B cell (primary cell): ENCODE results near the gene PMP22. TPM values are rescaled to one million over a fixed set of nuclear protein-coding genes. Genes with fewer than 3 reads are reported as not detected.

Source experiments
- ATAC-seq: fragments of 200-7000 bp; cut with Tn5 transposase; one replicate; pipeline ENCODE4 v1.10.0; 2021; ENCODE audit warnings: low read depth, mild to moderate bottlenecking, moderate number of reproducible peaks, moderate library complexity
- CTCF ChIA-PET: fragments of 350-600 bp; sonication (Branson Sonifier 250); formaldehyde crosslinking; loops from one replicate; lab custom pipeline; 2021; ENCODE audit warnings: antibody characterized with exemption, inconsistent platforms; lab: Charles Lee
- POLR2A ChIA-PET: fragments of 350-600 bp; sonication (Branson Sonifier 250); formaldehyde crosslinking; loops from one replicate; lab custom pipeline; 2021; ENCODE audit warnings: antibody characterized with exemption; lab: Charles Lee
- DNase-seq: peaks from one replicate; pipeline ENCODE4 v3.0.0; 2013
- H2AFZ ChIP-seq: 2 replicates; pipeline ENCODE4 v1.6.1; 2012; ENCODE audit warnings: mild to moderate bottlenecking, low read depth, low read length; ENCODE audit not compliant: insufficient read depth, poor library complexity, severe bottlenecking
- H3K27ac ChIP-seq, 2 donors: 1 replicate in 1 of 2; 2 replicates in 1 of 2; pipeline ENCODE4 v1.5.1; 2012 to 2013; ENCODE audit warnings: low read length in 2 of 2, mild to moderate bottlenecking in 2 of 2, moderate library complexity in 1 of 2
- H3K27me3 ChIP-seq, 4 experiments: fragments of 200-600 bp in 1 of 4; sonication (generic) in 1 of 4; replicated peaks in 1 of 4; 1 replicate in 2 of 4; 2 replicates in 2 of 4; pipeline versions ENCODE4 v1.6.1 to v1.7.0; 2013 to 2016; ENCODE audit warnings: low read length in 3 of 4, mild to moderate bottlenecking in 2 of 4, mixed read lengths in 1 of 4, moderate library complexity in 1 of 4; ENCODE audit not compliant: insufficient read depth in 4 of 4, control insufficient read depth in 3 of 4; ENCODE audit errors: control extremely low read depth in 1 of 4
- H3K36me3 ChIP-seq, 2 experiments: replicated peaks in 1 of 2; 1 replicate in 1 of 2; 2 replicates in 1 of 2; pipeline versions ENCODE4 v1.6.1 to v1.7.1; 2013; ENCODE audit warnings: low read length in 1 of 2; ENCODE audit not compliant: insufficient read depth in 2 of 2, control insufficient read depth in 1 of 2; ENCODE audit errors: control extremely low read depth in 1 of 2, extremely low read depth in 1 of 2
- H3K4me1 ChIP-seq, 2 donors: fragments of 200-600 bp in 1 of 2; sonication (generic) in 1 of 2; 1 replicate in 1 of 2; 2 replicates in 1 of 2; pipeline versions ENCODE4 v1.5.1 to v1.6.1; 2013 to 2017; ENCODE audit warnings: low read length in 2 of 2; ENCODE audit not compliant: control insufficient read depth in 2 of 2, insufficient read depth in 2 of 2
- H3K4me2 ChIP-seq: replicated peaks from 2 replicates; pipeline ENCODE3; 2012; ENCODE audit warnings: mild to moderate bottlenecking, low read depth, low read length; ENCODE audit not compliant: poor library complexity, severe bottlenecking
- H3K4me3 ChIP-seq, 5 experiments: fragments of 200-600 bp in 1 of 5; sonication (generic) in 1 of 5; 1 replicate in 3 of 5; 2 replicates in 2 of 5; pipeline versions ENCODE4 v1.5.1 to v1.7.0; 2011 to 2016; ENCODE audit warnings: low read length in 4 of 5, mild to moderate bottlenecking in 4 of 5, low read depth in 2 of 5, control low read depth in 1 of 5, moderate library complexity in 1 of 5; ENCODE audit not compliant: insufficient read depth in 1 of 5; ENCODE audit errors: control extremely low read depth in 1 of 5, extremely low read depth in 1 of 5
- H3K79me2 ChIP-seq: fragments of 200-600 bp; sonication (generic); one replicate; pipeline ENCODE4 v1.6.0; 2016; ENCODE audit warnings: low read length; ENCODE audit not compliant: control insufficient read depth, insufficient read depth
- H3K9ac ChIP-seq: fragments of 200-600 bp; sonication (generic); 2 replicates; pipeline ENCODE4 v1.6.1; 2017; ENCODE audit warnings: mild to moderate bottlenecking, low read length, moderate library complexity
- H3K9me3 ChIP-seq, 3 donors: one replicate each; pipeline versions ENCODE4 v1.6.1 to v1.7.1; 2013; ENCODE audit warnings: low read length in 2 of 3; ENCODE audit not compliant: control insufficient read depth in 2 of 3, insufficient read depth in 1 of 3; ENCODE audit errors: control extremely low read depth in 1 of 3
- H4K20me1 ChIP-seq: 2 replicates; pipeline ENCODE4 v1.6.0; 2012; ENCODE audit warnings: mild to moderate bottlenecking, low read length; ENCODE audit not compliant: insufficient read depth, control insufficient read depth, poor library complexity, severe bottlenecking
- H3K27ac Mint-ChIP-seq: one replicate; pipeline ENCODE4 v1.8.0; 2021; ENCODE audit warnings: mixed read lengths
- H3K27me3 Mint-ChIP-seq: one replicate; pipeline ENCODE4 v1.8.0; 2021; ENCODE audit warnings: mixed read lengths
- H3K4me1 Mint-ChIP-seq: one replicate; pipeline ENCODE4 v1.8.0; 2021; ENCODE audit warnings: mixed read lengths
- H3K4me3 Mint-ChIP-seq: one replicate; pipeline ENCODE4 v1.8.0; 2021; ENCODE audit warnings: mixed read lengths
- H3K9me3 Mint-ChIP-seq: one replicate; pipeline ENCODE4 v1.8.0; 2022; ENCODE audit warnings: mixed read lengths; ENCODE audit not compliant: insufficient read depth
- CTCF ChIP-seq: fragments of 200-600 bp; IDR thresholded peaks from one replicate; pipeline ENCODE4 v1.8.0; 2022; ENCODE audit warnings: antibody characterized with exemption, mild to moderate bottlenecking
- EZH2 ChIP-seq: IDR thresholded peaks from 2 replicates; pipeline ENCODE4 v1.6.1; 2012; ENCODE audit warnings: borderline replicate concordance, low read depth, mild to moderate bottlenecking, moderate library complexity, low read length; ENCODE audit not compliant: insufficient read depth, poor library complexity, severe bottlenecking
- WGBS: methylation state at CpG from one replicate; pipeline ENCODE4 v1.1.5; 2013; ENCODE audit warnings: missing lambda C conversion rate; ENCODE audit not compliant: insufficient coverage; 5-methylcytosine and 5-hydroxymethylcytosine counted together
- intact Hi-C: fragments of 100-400 bp; cut with micrococcal nuclease; formaldehyde crosslinking; loops from one replicate; pipeline ENCODE4 v1.10.0; 2022
- polyA plus RNA-seq: library from polyadenylated mRNA; depleted of rRNA; stranded (reverse); fragments of >200 nt; gene quantifications from 2 replicates; pipeline ENCODE4 v1.2.3, GENCODE V29; 2012
- total RNA-seq, 2 donors: library from RNA; stranded (reverse); fragments of 120-200 nt in 1 of 2; gene quantifications; 1 replicate in 1 of 2; 2 replicates in 1 of 2; pipeline versions ENCODE4 v1.2.3 to v1.2.4, GENCODE V29; 2013 to 2022

Gene PMP22
- total and polyA plus RNA-seq, 2 donors (not counting 1 experiment from before 2014, with no cell fraction given): 0.71 TPM; not detected in 1

GRCh38 chr17:15220785-15221184 lies 44.3 kb downstream of the PMP22 start:
- Histone ChIP-seq H3K4me1 (no peaks in the 10 kb centered on the region), H3K9me3 (no peaks in the 10 kb centered on the region), H2AFZ (no peak overlapping the region), H3K9ac (no peak overlapping the region), H3K4me2 (no peak overlapping the region), H3K36me3 (no peaks in the 10 kb centered on the region), H3K27me3 (no peaks in the 10 kb centered on the region), H3K79me2 (no peaks in the 10 kb centered on the region), H3K27ac (no peak overlapping the region), H4K20me1 (no peaks in the 10 kb centered on the region), H3K4me3 (no peak overlapping the region)
- no peaks in the 10 kb centered on the region for H3K9me3 Mint-ChIP-seq
- ChIA-PET POLR2A (no interaction called here), CTCF (no interaction called here)
- DNase-seq (no peak), ATAC-seq (no peak)
- no peak overlapping the region for H3K4me3 Mint-ChIP-seq
- peaks cover 8% of the 10 kb centered on the region for H3K27me3 Mint-ChIP-seq
- H3K27ac Mint-ChIP-seq: no peak overlapping the region
- TF ChIP-seq CTCF (no peak), EZH2 (no peak)
- intact Hi-C loops: no loop called here
- H3K4me1 Mint-ChIP-seq: no peaks in the 10 kb centered on the region
- WGBS: 85% methylated on average over 2 of the region's 2 CpGs

- H3K4me3 ChIP-seq: no peak overlapping the region
- CTCF ChIA-PET: no interaction called here
- no peak for TF ChIP-seq CTCF
- TF ChIP-seq EZH2: no peak
- no peaks in the 10 kb centered on the region for H3K36me3 ChIP-seq
- no peak overlapping the region for H3K4me3 Mint-ChIP-seq
- no peaks in the 10 kb centered on the region for H3K79me2 ChIP-seq
- intact Hi-C loops: loop anchor here (10.0 kb wide), 1 partner anchor 1622 kb away; no protein-coding TSS in a partner anchor
- no CpG with 5 or more reads among the region's 2 CpGs for WGBS
- no peaks in the 10 kb centered on the region for H4K20me1 ChIP-seq
- H3K27ac ChIP-seq: no peak overlapping the region
- H2AFZ ChIP-seq: no peak overlapping the region
- no peak overlapping the region for H3K4me2 ChIP-seq
- H3K4me1 ChIP-seq: no peaks in the 10 kb centered on the region
- no peaks in the 10 kb centered on the region for H3K9me3 Mint-ChIP-seq
- POLR2A ChIA-PET: no interaction called here
- DNase-seq (no peak), ATAC-seq (no peak)
- no peak overlapping the region for H3K27ac Mint-ChIP-seq
- H3K4me1 Mint-ChIP-seq: no peaks in the 10 kb centered on the region
- no peak overlapping the region for H3K9ac ChIP-seq
- H3K27me3 ChIP-seq: no peaks in the 10 kb centered on the region
- H3K9me3 ChIP-seq: no peaks in the 10 kb centered on the region
- H3K27me3 Mint-ChIP-seq: peaks cover 11% of the 10 kb centered on the region
These were observed 48.6 kb downstream of the PMP22 start for GRCh38 chr17:15216481-15216880.
